KOPT-K1 (cell line): ENCODE data around the gene ZNF74.

Experiments
- H3K27ac ChIP-seq: fragments of 200-600 bp; sonication (generic); 2 replicates; pipeline ENCODE4 v1.5.1; 2016; ENCODE audit warnings: antibody characterized with exemption, mild to moderate bottlenecking, low read depth, low read length; ENCODE audit not compliant: poor library complexity, severe bottlenecking
- H3K36me3 ChIP-seq: fragments of 200-600 bp; sonication (generic); 2 replicates; pipeline ENCODE4 v1.5.1; 2017; ENCODE audit warnings: antibody characterized with exemption, mild to moderate bottlenecking, low read length, moderate library complexity; ENCODE audit not compliant: insufficient read depth
- H3K9me3 ChIP-seq: fragments of 200-600 bp; sonication (generic); 2 replicates; pipeline ENCODE4 v1.5.1; 2017; ENCODE audit warnings: antibody characterized with exemption, low read length, mild to moderate bottlenecking; ENCODE audit not compliant: insufficient read depth, poor library complexity, severe bottlenecking

Gene ZNF74

DNA sequence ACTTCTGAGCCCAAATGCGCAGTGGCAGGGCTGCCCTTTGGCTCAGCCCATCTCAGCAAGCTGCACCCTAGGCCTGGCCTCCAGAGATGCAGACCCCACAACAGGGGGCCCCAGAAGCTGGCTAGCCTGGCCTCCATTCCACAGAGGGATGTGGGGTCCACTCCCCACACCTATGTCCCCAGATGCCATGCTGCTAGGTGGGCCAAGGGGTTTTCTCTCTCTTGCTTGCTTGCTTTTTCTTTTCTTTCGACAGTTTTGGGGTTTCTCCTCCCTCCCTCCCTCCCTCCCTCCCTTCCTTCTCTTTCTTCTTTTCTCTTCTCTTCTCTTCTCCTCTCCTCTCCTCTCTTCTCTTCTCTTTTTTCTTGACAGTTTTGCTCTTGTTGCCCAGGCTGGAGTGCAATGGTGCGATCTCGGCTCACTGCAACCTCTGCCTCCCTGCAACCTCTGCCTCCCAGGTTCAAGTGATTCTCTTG lies 34.0 kb downstream of the ZNF74 start:
- no peaks in the 10 kb centered on the region for H3K36me3 ChIP-seq
- H3K27ac ChIP-seq, result no peak overlapping the region
- no peaks in the 10 kb centered on the region for H3K9me3 ChIP-seq

DNA sequence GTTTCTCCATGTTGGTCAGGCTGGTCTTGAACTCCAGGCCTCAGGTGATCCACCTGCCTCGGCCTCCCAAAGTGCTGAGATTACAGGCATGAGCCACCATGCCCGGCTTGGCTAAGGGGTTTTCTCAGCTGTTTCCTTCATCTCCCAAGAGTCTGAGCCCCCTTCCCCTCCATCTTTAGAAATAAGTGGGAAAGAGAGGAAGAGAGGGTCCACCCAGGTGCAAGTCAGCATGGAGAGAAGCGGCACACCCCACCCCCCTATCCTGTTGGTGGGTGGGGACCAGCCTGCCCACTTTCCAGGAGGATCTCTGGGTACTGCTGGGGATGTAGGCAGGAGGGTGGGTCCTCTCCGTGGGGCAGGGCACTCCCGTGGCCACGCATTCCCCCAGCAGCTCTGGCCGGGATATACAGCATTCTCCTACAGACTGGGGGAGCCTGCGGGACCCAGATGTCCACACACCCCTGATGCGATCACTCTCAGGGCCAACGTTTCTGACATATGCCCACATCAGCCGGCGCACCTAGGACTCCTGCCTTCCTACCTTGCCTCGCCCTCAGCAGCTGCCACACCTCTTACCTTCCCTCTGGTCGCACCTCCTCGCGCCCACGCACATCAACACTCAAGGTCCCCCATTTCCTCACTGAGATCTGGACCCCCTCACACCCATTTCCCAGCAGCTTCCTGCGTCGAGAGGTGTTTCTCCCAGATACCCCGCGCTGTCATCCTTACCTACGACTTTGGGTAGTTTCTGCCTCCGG lies 34.7 kb downstream of the ZNF74 start:
- Histone ChIP-seq H3K27ac (no peak overlapping the region), H3K36me3 (no peaks in the 10 kb centered on the region), H3K9me3 (no peaks in the 10 kb centered on the region)

DNA sequence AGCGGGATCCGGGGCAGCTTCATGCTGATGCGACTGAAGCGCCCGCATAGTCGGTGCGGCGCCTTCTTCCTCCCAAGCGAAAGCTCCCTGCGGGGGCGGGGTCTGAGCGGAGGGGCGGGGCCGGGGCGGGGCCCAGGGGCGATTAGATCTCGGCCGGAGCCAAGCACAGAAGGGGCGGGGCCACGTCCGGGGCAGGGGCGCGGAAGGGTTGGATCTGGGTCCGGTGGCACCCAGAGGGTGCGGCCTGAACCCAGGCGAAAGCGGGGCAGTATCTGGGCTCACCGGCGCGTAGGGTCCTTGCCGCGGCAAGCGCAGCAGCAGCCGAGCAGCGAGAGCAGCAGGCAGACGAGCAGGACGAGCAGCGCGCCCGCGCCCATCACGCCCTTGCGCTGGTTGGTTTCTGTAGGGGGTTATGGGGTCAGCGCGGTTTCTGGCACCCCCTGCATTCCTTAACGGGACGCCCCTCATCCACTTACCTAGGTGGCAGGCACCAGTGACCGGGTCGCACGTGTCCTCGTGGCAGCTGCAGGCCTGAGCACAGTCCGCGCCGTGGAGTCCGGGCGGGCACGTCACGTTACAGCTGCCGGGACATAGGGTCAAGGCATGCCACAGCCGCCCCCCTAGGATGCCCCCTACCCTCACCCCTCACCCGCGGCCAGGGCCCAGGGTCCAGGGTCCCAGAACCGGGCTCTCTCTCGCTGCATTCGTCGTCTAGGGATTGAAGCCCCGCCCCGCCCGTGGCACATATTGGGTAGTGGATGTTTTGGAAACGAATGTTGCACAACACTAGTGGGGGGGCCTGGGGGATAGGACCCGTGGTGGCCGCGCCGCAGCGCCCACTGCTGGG lies 35.5 kb downstream of the ZNF74 start:
- H3K9me3 ChIP-seq, result no peaks in the 10 kb centered on the region
- H3K27ac ChIP-seq, result no peak overlapping the region
- H3K36me3 ChIP-seq, result no peaks in the 10 kb centered on the region

DNA sequence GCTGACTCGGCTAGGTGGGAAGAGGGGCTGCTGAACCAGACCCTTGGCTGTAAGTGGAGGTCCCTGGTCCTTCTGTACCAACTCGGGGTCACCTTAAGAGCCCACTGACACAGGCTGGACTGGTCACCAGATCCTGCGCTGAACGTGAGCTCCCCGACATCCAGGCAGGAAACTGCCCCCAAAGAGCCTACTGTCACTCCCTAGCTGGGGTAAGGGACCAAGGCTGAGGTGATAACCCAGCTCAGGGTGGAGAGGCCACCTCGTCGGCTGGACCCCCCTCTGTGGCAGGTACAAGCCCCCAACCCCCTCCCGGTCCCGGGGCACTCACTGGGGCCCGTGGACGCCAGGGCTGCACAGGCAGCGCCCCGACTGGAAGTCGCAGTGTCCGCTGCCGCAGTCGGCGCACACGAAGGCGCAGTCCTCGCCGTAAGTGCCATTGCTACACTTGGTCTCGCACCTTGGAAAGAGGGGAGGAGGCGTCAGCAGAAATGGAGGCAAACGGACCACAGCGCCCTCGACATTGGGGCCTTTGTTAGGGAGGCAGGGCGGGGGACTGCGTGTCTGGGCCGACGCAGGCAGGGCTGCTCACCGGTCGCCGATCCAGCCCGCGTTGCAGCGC lies 36.3 kb downstream of the ZNF74 start:
- Histone ChIP-seq H3K36me3 (no peaks in the 10 kb centered on the region), H3K27ac (no peak overlapping the region), H3K9me3 (no peaks in the 10 kb centered on the region)

DNA sequence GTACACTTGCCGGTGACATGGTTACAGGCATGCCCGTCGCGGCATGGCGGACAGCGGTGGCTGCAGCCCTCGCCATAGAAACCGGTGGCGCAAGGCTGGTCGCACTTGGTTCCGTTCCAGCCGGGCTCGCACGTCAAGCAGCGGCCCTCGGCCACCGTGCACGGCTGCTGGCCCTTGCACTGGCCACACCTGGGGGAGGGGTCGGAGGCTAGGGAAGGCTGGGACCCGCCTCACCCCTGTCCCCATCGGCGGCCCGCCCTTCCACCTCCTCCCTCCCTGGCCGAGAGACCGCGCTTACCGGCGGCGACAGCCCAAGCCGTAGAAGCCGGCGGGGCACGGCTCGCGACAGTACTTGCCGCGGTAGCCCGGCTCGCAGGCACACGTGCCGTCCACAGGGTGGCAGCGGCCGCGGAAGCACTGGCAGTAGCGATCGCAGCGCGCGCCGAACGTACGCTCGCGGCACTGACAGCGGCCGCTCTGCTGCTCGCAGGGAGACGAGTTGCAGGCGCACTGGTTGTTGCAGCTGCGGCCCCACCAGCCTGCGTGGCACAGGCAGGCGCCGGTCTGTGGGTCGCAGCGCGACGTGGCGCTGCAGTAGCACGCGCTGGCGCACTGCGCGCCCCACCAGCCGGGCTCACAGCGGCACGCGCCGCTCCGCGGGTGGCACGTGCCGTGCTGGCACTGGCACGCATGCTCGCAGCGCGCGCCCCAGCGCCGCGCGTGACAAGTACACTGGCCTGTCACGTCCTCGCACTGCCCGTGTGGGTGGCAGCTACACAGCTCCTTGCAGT lies 37.0 kb downstream of the ZNF74 start:
- no peak overlapping the region for H3K27ac ChIP-seq
- no peaks in the 10 kb centered on the region for H3K9me3 ChIP-seq
- H3K36me3 ChIP-seq, result no peaks in the 10 kb centered on the region

DNA sequence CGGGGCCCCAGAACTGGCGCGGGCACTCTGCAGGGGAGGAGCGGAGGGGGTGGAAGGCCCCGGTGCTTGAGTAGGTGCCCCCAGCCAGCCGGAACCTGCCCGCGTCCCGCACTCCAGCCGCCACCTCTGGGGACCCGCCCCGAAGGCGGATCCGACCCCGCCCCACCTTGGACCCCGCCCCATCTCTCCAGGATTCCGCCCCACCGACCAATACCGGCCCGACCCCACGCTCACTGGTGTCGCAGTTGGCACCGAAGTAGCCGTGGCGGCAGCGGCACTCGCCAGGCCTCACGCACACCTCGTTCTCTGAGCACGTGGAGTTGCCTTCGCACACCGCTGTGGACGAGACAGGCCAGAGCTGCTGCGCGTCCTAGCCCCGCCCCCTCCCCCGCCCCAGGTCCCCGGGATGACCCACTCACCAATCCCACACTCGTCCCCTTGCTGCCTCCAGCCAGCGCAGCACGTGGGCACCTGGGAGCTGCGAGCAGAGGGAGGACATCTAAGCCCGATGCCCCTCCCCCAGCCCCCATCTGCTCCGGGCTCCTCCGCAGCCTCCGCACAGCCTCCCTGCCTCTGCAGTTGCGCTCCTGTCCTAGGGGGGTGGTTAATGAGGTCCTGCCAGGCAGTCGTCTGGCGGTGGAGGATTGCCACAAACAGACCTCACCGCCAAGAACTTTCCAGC lies 37.7 kb downstream of the ZNF74 start:
- Histone ChIP-seq H3K36me3 (no peaks in the 10 kb centered on the region), H3K9me3 (no peaks in the 10 kb centered on the region), H3K27ac (no peak overlapping the region)

DNA sequence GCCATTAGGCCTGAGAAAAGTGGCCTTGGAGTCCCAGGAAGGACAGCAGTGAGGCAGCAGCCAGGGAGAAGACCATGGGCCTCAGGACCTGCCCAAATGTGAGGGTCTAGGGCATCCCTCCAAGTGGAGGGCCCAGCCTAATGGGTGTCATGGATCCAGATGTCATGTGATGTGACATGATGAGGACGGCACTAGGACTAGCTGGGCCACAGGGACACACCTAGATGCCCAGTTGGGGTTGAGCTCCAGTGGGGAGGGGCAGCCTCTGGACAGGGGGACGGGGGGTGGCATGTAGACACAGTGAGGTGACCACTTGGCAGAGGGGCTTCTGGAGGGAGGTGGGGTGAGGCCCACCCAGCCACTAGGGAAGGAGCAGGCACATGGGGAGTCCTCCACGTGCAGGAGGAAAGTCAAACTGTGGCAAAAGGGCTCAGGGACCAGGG lies 38.3 kb downstream of the ZNF74 start:
- Histone ChIP-seq H3K27ac (no peak overlapping the region), H3K36me3 (no peaks in the 10 kb centered on the region), H3K9me3 (no peaks in the 10 kb centered on the region)

DNA sequence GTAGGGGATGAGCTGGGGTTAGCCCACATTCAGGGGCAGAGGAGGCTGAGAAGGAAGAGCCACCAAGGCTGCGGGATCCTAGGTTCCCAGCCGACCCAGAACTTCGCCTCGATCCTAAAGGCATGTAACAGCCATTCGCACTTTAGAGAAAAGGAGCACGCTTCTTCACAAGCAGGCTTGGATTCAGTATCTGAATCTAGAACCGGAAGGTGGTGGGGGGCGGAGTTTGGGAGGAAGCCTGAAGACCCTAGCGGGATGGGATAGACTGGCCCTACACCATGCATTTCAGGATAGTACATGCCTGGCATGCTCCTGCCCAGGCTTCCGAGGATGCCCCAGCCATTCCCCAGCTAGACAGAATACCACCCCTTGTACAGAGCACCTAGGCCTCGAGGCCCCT lies 39.2 kb downstream of the ZNF74 start:
- Histone ChIP-seq H3K9me3 (no peaks in the 10 kb centered on the region), H3K36me3 (no peaks in the 10 kb centered on the region)

DNA sequence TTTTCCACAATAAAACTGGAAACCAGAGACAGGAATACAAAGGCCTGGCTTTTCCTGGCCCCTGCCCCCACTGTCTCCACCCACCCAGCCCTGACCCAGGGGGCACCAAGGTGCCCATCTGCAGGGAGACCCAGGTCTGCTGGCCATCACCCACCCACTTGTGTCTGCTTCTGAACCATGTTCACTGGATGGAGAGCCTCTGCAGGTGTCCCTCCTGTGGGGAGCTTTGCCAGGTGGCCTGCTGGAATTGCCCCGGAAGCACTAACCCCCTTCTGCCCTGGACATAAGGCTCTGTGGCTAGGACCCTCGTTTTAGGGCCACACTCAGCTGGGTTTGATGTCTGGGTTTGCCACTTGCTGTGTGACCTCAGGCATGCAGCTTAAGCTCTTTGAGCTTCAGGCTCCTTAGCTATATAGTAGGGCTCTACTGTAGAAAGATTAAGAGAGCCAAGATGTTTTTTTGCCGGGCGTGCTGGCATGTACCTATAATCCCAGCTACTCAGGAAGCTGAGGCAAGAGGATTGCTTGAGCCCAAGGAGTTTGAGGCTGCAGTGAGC lies 39.8 kb downstream of the ZNF74 start:
- Histone ChIP-seq H3K36me3 (no peaks in the 10 kb centered on the region), H3K9me3 (no peaks in the 10 kb centered on the region), H3K27ac (no peak overlapping the region)

More for the DNA sequence above, 39.2 kb downstream of the ZNF74 start:
- H3K27ac ChIP-seq, result no peak overlapping the region

DNA sequence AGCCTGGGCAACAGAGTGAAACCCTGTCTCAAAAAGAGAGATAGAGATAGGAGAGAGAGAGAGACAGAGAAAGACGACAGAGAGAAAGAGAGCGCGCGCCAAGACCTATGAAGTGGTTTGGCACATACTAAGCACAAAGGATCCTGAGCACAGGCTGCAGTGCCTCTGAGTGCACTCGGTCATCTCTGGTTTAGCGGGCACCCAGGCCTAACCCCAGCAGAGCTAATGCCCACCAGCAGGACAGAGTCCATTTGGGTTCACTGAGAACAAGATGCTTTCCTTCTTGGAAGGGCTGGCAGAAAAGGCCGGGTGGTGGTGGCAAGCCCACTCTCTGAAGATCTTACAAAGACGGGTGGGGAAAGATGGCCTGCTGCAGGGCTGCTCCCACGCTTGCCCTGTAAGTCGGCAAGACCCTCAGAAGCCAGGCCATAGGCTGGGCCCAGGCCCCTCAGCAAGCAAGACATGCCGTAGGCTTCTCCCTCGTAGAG lies 40.4 kb downstream of the ZNF74 start:
- no peaks in the 10 kb centered on the region for H3K36me3 ChIP-seq
- H3K27ac ChIP-seq, result no peak overlapping the region

DNA sequence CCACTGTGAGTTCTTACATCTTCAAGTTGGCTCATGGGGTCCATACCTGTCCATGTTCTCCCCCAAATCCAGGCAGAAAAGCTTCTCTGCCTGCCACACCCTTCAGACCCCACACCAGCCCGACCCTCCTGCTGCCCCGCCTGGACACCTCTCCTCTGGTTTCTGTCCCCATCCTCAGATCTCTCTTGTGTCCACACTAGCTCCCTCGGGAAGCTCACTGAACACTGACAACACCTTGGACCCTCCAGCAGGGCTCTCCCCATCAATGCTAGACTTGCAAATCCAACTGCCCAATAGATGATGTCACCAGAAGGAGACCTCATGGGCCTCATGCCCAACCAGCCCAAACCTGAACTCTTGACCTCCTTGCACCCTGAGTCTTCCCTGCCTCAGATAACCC lies 40.8 kb downstream of the ZNF74 start:
- no peaks in the 10 kb centered on the region for H3K36me3 ChIP-seq
- H3K9me3 ChIP-seq, result no peaks in the 10 kb centered on the region
- H3K27ac ChIP-seq, result no peak overlapping the region

More for the DNA sequence above, 40.4 kb downstream of the ZNF74 start:
- no peaks in the 10 kb centered on the region for H3K9me3 ChIP-seq

DNA sequence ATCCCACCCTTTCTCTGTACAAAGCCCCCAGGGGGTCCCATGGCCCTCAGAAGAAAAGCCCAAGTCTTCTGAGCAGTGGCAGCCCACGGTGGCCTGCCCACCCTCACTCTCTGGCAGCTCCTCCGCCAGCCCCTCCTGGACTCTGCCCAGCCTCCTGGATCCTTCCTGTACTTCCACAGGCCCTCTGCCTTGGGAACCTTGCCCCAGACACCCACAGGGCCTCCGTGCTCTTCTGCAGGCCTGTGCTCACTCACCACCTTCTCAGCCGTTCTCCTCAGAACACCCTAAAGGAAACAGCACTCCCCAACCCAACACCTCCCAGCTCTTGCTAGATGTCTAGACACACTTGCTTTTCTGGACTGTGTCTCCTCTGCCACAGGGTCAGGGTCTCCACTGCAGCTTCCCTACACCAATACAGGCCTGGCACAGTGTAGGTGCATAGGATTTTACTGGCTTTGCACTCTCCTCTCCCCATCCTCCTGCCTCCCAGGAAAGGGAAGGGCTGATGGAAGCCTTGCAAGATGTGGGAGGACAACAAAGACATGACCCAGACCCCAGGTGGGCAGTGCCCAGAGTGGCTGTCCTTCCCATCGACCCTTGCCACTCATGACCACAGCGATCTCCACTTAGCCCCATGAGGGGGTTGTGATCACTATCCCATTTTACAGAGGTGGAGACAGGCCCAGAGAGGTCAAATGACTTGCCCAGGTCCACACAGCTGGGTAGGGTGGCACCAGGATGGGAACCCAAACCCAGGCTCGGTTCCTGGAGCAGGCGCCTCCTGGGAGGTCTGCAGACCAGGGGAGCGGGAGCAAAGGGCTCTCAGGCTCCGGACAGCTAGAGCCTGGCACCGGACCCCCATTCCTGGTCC lies 41.7 kb downstream of the ZNF74 start:
- H3K27ac ChIP-seq, result no peak overlapping the region
- H3K9me3 ChIP-seq, result no peaks in the 10 kb centered on the region
- no peaks in the 10 kb centered on the region for H3K36me3 ChIP-seq

DNA sequence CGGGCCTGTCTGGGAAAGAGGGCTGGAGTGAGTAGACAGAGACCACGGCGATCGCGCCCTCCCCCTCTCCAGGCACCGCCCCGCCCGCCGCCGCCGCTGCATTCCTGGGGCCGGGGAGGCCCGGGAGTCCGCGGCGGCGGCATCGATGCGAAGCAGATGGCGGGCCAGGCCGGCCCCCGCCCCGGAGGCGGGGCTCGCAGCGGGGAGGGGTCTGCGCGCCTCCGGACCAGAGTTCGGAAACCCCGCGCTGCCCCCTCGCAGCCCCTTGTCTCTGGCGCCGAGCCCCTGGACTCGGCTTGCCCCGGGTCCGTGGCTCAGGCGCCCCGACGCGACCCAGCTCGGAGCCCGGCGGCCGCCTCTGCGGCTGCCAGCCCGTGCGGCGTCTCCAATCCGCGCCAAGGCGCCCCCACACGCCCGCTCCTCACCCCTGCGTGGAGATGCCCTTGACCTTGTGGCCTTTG lies 42.4 kb downstream of the ZNF74 start:
- Histone ChIP-seq H3K9me3 (no peaks in the 10 kb centered on the region), H3K27ac (no peak overlapping the region), H3K36me3 (no peaks in the 10 kb centered on the region)
